KMS-11 (cell line): ENCODE results near the gene ZNF593OS.
A peak's percentile ranks its signal among the peaks of the same experiment; 100 is the strongest.

ENCODE experiments used
- H2AFZ ChIP-seq: fragments of 200-600 bp; sonication (generic); 2 replicates; pipeline ENCODE4 v1.6.1; 2016; ENCODE audit warnings: antibody characterized with exemption, mixed run types, low read depth
- H3K27ac ChIP-seq: fragments of 200-600 bp; sonication (generic); 2 replicates; pipeline ENCODE4 v1.6.1; 2016; ENCODE audit warnings: mild to moderate bottlenecking, mixed run types
- H3K27me3 ChIP-seq: fragments of 200-600 bp; sonication (generic); 2 replicates; pipeline ENCODE4 v1.6.1; 2017; ENCODE audit warnings: mild to moderate bottlenecking, low read depth, mixed run types, moderate library complexity; ENCODE audit not compliant: insufficient read depth
- H3K36me3 ChIP-seq: fragments of 200-600 bp; sonication (generic); 2 replicates; pipeline ENCODE4 v1.6.1; 2017; ENCODE audit warnings: mild to moderate bottlenecking, mixed run types; ENCODE audit not compliant: insufficient read depth
- H3K4me1 ChIP-seq: fragments of 200-600 bp; sonication (generic); 2 replicates; pipeline ENCODE4 v1.6.1; 2016; ENCODE audit warnings: mild to moderate bottlenecking, low read depth, mixed run types; ENCODE audit not compliant: poor library complexity, severe bottlenecking
- H3K4me2 ChIP-seq: fragments of 200-600 bp; sonication (generic); 2 replicates; pipeline ENCODE4 v1.7.0; 2016; ENCODE audit warnings: mild to moderate bottlenecking, mixed run types
- H3K4me3 ChIP-seq: fragments of 200-600 bp; sonication (generic); IDR thresholded peaks from 2 replicates; pipeline ENCODE4 v1.6.1; 2017; ENCODE audit warnings: low read depth, low read length, mixed read lengths; ENCODE audit not compliant: insufficient read depth
- H3K79me2 ChIP-seq: fragments of 200-600 bp; sonication (generic); 2 replicates; pipeline ENCODE4 v1.6.1; 2016; ENCODE audit warnings: low read depth, mixed run types; ENCODE audit not compliant: insufficient read depth
- H3K9ac ChIP-seq: fragments of 200-600 bp; sonication (generic); 2 replicates; pipeline ENCODE4 v1.6.1; 2016; ENCODE audit warnings: mild to moderate bottlenecking, mixed run types
- H4K20me1 ChIP-seq: fragments of 200-600 bp; sonication (generic); 2 replicates; pipeline ENCODE4 v1.6.1; 2016; ENCODE audit warnings: mild to moderate bottlenecking, mixed run types; ENCODE audit not compliant: insufficient read depth
- CTCF ChIP-seq: fragments of 200-600 bp; sonication (generic); conservative IDR thresholded peaks from 2 replicates; pipeline ENCODE4 v1.6.1; 2017; ENCODE audit warnings: low read depth, mild to moderate bottlenecking, antibody characterized with exemption, low read length, moderate library complexity, mixed read lengths

The ZNF593OS gene

GRCh38 chr1:26184086-26184485 is 12.5 kb upstream of the ZNF593OS start:
- no peaks in the 10 kb centered on the region for H4K20me1 ChIP-seq
- H2AFZ ChIP-seq: no peak overlapping the region
- no peaks in the 10 kb centered on the region for H3K27me3 ChIP-seq
- no peaks in the 10 kb centered on the region for H3K79me2 ChIP-seq
- H3K27ac ChIP-seq: no peak overlapping the region
- no peak overlapping the region for H3K4me3 ChIP-seq
- H3K36me3 ChIP-seq: no peaks in the 10 kb centered on the region
- H3K9ac ChIP-seq: no peak overlapping the region
- peaks cover 12% of the 10 kb centered on the region for H3K4me1 ChIP-seq
- TF ChIP-seq CTCF: no peak
- H3K4me2 ChIP-seq: no peak overlapping the region

- no peak overlapping the region for H3K9ac ChIP-seq
- no peak for TF ChIP-seq CTCF
- no peak overlapping the region for H2AFZ ChIP-seq
- H3K27ac ChIP-seq: no peak overlapping the region
- H3K4me1 ChIP-seq: peaks cover 12% of the 10 kb centered on the region
- H3K4me3 ChIP-seq: no peak overlapping the region
- H4K20me1 ChIP-seq: no peaks in the 10 kb centered on the region
- H3K36me3 ChIP-seq: no peaks in the 10 kb centered on the region
- no peak overlapping the region for H3K4me2 ChIP-seq
- no peaks in the 10 kb centered on the region for H3K27me3 ChIP-seq
- H3K79me2 ChIP-seq: no peaks in the 10 kb centered on the region
Measured at GRCh38 chr1:26182383-26182696, 10.7 kb upstream of the ZNF593OS start.

GRCh38 chr1:26181586-26182382 is 10.2 kb upstream of the ZNF593OS start:
- Histone ChIP-seq H3K4me1 (peaks cover 12% of the 10 kb centered on the region), H3K36me3 (no peaks in the 10 kb centered on the region), H3K27ac (no peak overlapping the region), H3K4me3 (no peak overlapping the region), H2AFZ (no peak overlapping the region), H3K9ac (no peak overlapping the region), H4K20me1 (no peaks in the 10 kb centered on the region), H3K4me2 (no peak overlapping the region), H3K27me3 (no peaks in the 10 kb centered on the region), H3K79me2 (no peaks in the 10 kb centered on the region)
- TF ChIP-seq CTCF: no peak

GRCh38 chr1:26180010-26180506 is 8.4 kb upstream of the ZNF593OS start:
- H3K27me3 ChIP-seq: no peaks in the 10 kb centered on the region
- no peak overlapping the region for H2AFZ ChIP-seq
- TF ChIP-seq CTCF: no peak
- H3K36me3 ChIP-seq: no peaks in the 10 kb centered on the region
- peaks cover 12% of the 10 kb centered on the region for H3K4me1 ChIP-seq
- peak overlapping the region; percentile 36; the same call in 1 of the 2 replicates for H3K4me2 ChIP-seq
- H3K4me3 ChIP-seq: no peak overlapping the region
- H4K20me1 ChIP-seq: no peaks in the 10 kb centered on the region
- H3K9ac ChIP-seq: no peak overlapping the region
- H3K27ac ChIP-seq: no peak overlapping the region
- H3K79me2 ChIP-seq: no peaks in the 10 kb centered on the region
